Esophagus squamous epithelium (tissue), 5 donors: ENCODE results near the gene STARD8. TPM values are rescaled to one million over a fixed set of nuclear protein-coding genes. Genes with fewer than 3 reads are reported as not detected.

Experiments
- DNase-seq: peaks from one replicate; lab custom pipeline; 2025; lab: John Stamatoyannopoulos, UW
- H3K27ac ChIP-seq, 4 donors: fragments of 200-600 bp; sonication (generic); one replicate each; pipeline ENCODE4 v1.5.1; 2016 to 2019; ENCODE audit warnings: mild to moderate bottlenecking in 1 of 4
- H3K27me3 ChIP-seq, 4 donors: fragments of 200-600 bp; sonication (generic); 1 replicate in 3 of 4; 2 replicates in 1 of 4; pipeline versions ENCODE4 v1.5.1 to v1.6.0; 2017 to 2021; ENCODE audit warnings: antibody characterized with exemption in 1 of 4
- H3K36me3 ChIP-seq, 3 donors: fragments of 200-600 bp; sonication (generic); one replicate each; pipeline ENCODE4 v1.5.1; 2016 to 2019
- H3K4me1 ChIP-seq, 3 donors: fragments of 200-600 bp; sonication (generic); one replicate each; pipeline ENCODE4 v1.5.1; 2017 to 2019
- H3K4me3 ChIP-seq, 4 donors: fragments of 200-600 bp; sonication (generic); 1 replicate in 3 of 4; 2 replicates in 1 of 4; pipeline ENCODE4 v1.5.1; 2016 to 2019; ENCODE audit warnings: mild to moderate bottlenecking in 2 of 4, moderate library complexity in 1 of 4
- H3K9me3 ChIP-seq, 3 donors: fragments of 200-600 bp; sonication (generic); one replicate each; pipeline ENCODE4 v1.5.1; 2016 to 2019
- POLR2A ChIP-seq, 4 donors: fragments of 450-650 bp; IDR thresholded peaks; one replicate each; pipeline ENCODE4 v1.6.1; 2017; ENCODE audit warnings: antibody characterized with exemption in 4 of 4, mild to moderate bottlenecking in 4 of 4, moderate library complexity in 3 of 4
- WGBS, 2 donors: methylation state at CpG; one replicate each; pipeline ENCODE4 v1.1.5; 2018; 5-methylcytosine and 5-hydroxymethylcytosine counted together
- intact Hi-C: fragments of 100-400 bp; cut with DNase I; formaldehyde crosslinking; loops from one replicate; pipeline ENCODE4 v1.15.0; 2022
- total RNA-seq, 4 donors: library from RNA; depleted of rRNA; stranded (reverse); fragments of >200 nt; gene quantifications; one replicate each; pipeline ENCODE4 v1.1.0, GENCODE V29; 2016
- TF ChIP-seq, protein P1 (sequence below), 6 experiments: fragments of 450-650 bp in 4 of 6; fragments of 200-600 bp in 2 of 6; sonication (generic) in 2 of 6; IDR thresholded peaks; one replicate each; pipeline ENCODE4 v1.5.1; 2016 to 2019; ENCODE audit warnings: antibody characterized with exemption in 6 of 6, mild to moderate bottlenecking in 4 of 6, moderate library complexity in 4 of 6
- donor health status: DM: yes; HTN: yes; CAD: no.

Gene STARD8
- total RNA-seq, 4 donors from 2014 or later, result 0.95 to 9.9 (median 2.1) TPM

DNA sequence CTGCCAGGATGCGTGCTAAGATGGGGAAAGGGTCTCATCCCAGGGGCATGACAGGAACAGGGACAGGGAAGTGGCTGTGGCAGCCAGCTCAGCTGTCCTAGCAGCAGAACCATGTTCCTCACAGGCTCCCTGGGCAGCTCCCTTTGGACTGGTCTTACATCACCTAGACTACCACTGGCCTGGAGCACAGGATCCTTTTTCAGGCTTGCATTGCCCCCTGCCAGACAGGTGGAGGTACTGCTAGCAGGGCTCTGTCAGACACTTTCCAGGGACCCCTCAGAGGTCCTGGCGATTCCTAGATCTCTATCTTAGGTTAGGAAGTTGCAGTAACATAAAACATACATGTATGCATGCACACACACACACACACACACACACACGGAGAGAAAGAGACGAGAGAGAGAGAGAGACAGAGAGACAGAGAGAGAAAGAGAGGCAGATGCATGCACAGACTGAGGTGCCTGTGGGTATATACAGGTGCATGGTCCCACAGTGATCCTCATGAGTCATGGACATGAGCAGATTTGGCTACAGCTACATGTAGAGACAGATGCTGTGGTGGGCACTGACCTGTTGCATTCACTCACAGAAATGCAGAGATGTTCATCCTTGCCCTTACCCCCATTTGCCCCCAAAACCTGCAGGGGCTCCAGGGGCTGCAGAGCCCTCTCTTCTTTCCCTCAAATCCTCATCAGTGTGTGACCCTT is 63.6 kb downstream of the STARD8 start:
- no peak overlapping the region for H3K27ac ChIP-seq
- no peaks in the 10 kb centered on the region for H3K27me3 ChIP-seq
- DNase-seq, result no peak
- no peak overlapping the region for H3K4me3 ChIP-seq
- H3K4me1 ChIP-seq, result no peaks in the 10 kb centered on the region
- intact Hi-C loops, result loop anchor here (10.0 kb wide), 1 partner anchor 196 kb away; no protein-coding TSS in a partner anchor
- no peaks in the 10 kb centered on the region for H3K9me3 ChIP-seq
- WGBS, 2 donors, result 19 to 53% methylated on average over 3 of the region's 4 CpGs
- H3K36me3 ChIP-seq, result no peaks in the 10 kb centered on the region
- no peak for TF ChIP-seq POLR2A (IDR thresholded peaks at IDR 0.05)
- TF ChIP-seq, protein P1, sequence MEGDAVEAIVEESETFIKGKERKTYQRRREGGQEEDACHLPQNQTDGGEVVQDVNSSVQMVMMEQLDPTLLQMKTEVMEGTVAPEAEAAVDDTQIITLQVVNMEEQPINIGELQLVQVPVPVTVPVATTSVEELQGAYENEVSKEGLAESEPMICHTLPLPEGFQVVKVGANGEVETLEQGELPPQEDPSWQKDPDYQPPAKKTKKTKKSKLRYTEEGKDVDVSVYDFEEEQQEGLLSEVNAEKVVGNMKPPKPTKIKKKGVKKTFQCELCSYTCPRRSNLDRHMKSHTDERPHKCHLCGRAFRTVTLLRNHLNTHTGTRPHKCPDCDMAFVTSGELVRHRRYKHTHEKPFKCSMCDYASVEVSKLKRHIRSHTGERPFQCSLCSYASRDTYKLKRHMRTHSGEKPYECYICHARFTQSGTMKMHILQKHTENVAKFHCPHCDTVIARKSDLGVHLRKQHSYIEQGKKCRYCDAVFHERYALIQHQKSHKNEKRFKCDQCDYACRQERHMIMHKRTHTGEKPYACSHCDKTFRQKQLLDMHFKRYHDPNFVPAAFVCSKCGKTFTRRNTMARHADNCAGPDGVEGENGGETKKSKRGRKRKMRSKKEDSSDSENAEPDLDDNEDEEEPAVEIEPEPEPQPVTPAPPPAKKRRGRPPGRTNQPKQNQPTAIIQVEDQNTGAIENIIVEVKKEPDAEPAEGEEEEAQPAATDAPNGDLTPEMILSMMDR (IDR thresholded peaks at IDR 0.05), result peak in 5 of 6 experiments; percentile 32 to 58 (median 42)

DNA sequence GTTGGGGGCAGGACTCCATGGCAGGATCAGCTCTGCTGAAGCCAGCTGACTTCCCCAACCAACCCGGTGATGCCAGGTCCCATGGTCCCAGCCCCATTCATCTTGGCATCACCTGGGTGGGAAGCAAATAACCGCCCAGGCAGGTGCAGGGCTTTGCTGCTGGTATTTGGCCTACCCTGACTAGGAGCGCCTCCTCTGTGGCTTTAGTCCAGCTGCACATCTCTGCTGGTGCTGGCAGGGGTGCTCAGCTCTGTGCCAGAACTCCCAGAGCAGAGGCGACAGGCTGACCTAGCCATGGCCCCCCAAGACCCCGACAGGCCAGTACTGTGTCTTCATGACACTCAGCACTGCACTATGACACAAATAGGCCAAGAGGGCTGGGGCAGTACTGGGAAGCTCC is 64.4 kb downstream of the STARD8 start:
- no CpG with 5 or more reads among the region's 5 CpGs for WGBS, 2 donors
- intact Hi-C loops, result loop anchor here (10.0 kb wide), 1 partner anchor 197 kb away; no protein-coding TSS in a partner anchor
- H3K27ac ChIP-seq, result no peak overlapping the region
- no peaks in the 10 kb centered on the region for H3K27me3 ChIP-seq
- no peak for DNase-seq
- no peaks in the 10 kb centered on the region for H3K36me3 ChIP-seq
- TF ChIP-seq POLR2A (IDR thresholded peaks at IDR 0.05), result no peak
- TF ChIP-seq, protein P1 (IDR thresholded peaks at IDR 0.05), result no peak
- no peak overlapping the region for H3K4me3 ChIP-seq
- H3K4me1 ChIP-seq, result no peaks in the 10 kb centered on the region
- H3K9me3 ChIP-seq, result no peaks in the 10 kb centered on the region

DNA sequence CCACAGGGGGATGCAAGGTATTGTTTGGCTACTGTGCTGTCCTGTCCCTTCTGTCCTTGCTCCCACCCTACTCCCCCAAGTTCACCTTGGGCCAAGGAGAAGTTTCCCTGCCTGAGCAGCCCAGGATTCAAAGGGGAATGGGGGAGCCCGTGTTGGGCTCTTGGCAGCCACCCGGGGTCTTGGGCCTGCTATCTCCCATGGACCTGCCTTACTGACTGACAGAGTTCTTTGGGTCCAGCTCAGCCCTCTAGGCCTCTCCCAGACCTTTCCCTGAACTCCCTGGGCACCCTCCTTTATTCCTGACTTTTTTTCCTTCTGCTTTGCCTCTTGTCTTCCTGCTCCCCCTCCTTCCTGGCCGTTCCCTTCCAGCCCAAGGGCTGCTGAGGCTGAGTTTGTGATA is 67.4 kb downstream of the STARD8 start:
- Histone ChIP-seq H3K4me3 (no peak overlapping the region), H3K27me3 (no peaks in the 10 kb centered on the region), H3K9me3 (no peaks in the 10 kb centered on the region), H3K4me1 (no peaks in the 10 kb centered on the region), H3K27ac (no peak overlapping the region), H3K36me3 (no peaks in the 10 kb centered on the region)
- 52 to 83% methylated on average over 2 to 3 of the region's 3 CpGs for WGBS, 2 donors
- TF ChIP-seq, protein P1 (IDR thresholded peaks at IDR 0.05), result no peak
- no peak for TF ChIP-seq POLR2A (IDR thresholded peaks at IDR 0.05)
- no peak for DNase-seq
- intact Hi-C loops, result loop anchor here (10.0 kb wide), 1 partner anchor 200 kb away; no protein-coding TSS in a partner anchor

DNA sequence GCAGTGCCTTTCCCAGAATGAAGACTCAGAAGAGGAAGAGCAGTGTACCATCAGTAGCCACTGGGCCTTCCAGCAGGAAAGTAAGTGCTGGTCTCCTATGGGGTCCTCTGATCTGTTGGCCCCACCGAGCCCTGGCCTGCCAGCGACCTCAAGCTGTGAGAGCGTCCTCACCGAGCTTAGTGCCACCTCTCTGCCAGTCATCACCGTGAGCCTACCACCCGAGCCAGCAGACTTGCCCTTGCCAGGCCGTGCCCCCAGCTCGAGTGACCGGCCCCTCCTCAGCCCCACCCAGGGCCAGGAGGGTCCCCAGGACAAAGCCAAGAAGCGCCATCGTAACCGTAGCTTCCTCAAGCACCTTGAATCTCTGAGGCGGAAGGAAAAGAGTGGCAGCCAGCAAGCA is 69.7 kb downstream of the STARD8 start:
- no peak overlapping the region for H3K4me3 ChIP-seq
- H3K36me3 ChIP-seq, result peaks cover 0 to 5% (median 0%) of the 10 kb centered on the region in 3 donors
- H3K4me1 ChIP-seq, result no peaks in the 10 kb centered on the region
- TF ChIP-seq, protein P1 (IDR thresholded peaks at IDR 0.05), result no peak
- no peak for TF ChIP-seq POLR2A (IDR thresholded peaks at IDR 0.05)
- H3K9me3 ChIP-seq, result no peaks in the 10 kb centered on the region
- no peak overlapping the region for H3K27ac ChIP-seq
- intact Hi-C loops, result loop anchor here (10.0 kb wide), 1 partner anchor 202 kb away; no protein-coding TSS in a partner anchor
- WGBS, 2 donors, result 81% methylated on average over 13 of the region's 13 CpGs; no CpG with 5 or more reads in 1 of the 2 donors
- H3K27me3 ChIP-seq, result no peaks in the 10 kb centered on the region
- DNase-seq, result no peak
